ENCODE results near the gene ATG9B. TPM values are rescaled to one million over a fixed set of nuclear protein-coding genes. Genes with fewer than 3 reads are reported as not detected.

The ATG9B gene
- total and polyA plus RNA-seq, 2 donors (not counting 3 experiments of a cell fraction or from before 2014, with no cell fraction given) = 0.04 TPM; not detected in 1

- Histone ChIP-seq H3K36me3 (ENCODE audit: control insufficient read depth in 2 of 2, extremely low read depth in 1 of 2, insufficient read depth in 2 of 2, low read length in 2 of 2) (no peaks in the 10 kb centered on the region), H3K79me2 (ENCODE audit: control insufficient read depth, insufficient read depth, low read length) (no peaks in the 10 kb centered on the region), H3K9me3 (replicated peaks; ENCODE audit: control insufficient read depth, insufficient read depth, low read length) (no peaks in the 10 kb centered on the region), H3K9me1 (replicated peaks; ENCODE audit: control insufficient read depth, extremely low read depth, insufficient read depth, low read length) (no peaks in the 10 kb centered on the region), H4K20me1 (replicated peaks; ENCODE audit: control insufficient read depth, extremely low read depth, insufficient read depth, low read length) (no peaks in the 10 kb centered on the region), H3K27me3 (ENCODE audit: control insufficient read depth in 2 of 2, insufficient read depth in 2 of 2, low read length in 2 of 2) (peaks cover 7 to 19% of the 10 kb centered on the region in 2 experiments), H3K4me2 (ENCODE audit: insufficient read depth, low read length) (no peak overlapping the region), H3K4me1 (ENCODE audit: control insufficient read depth, extremely low read depth, insufficient read depth, low read length) (no peaks in the 10 kb centered on the region), H3K4me3 (replicated peaks in 1 of 3; ENCODE audit: insufficient read depth in 1 of 3, low read depth in 1 of 3, low read length in 3 of 3) (no peak overlapping the region), H2AFZ (ENCODE audit: low read depth, low read length) (no peak overlapping the region), H3K27ac (ENCODE audit: insufficient read depth, low read depth, low read length) (no peak overlapping the region), H3K9ac (replicated peaks; ENCODE audit: extremely low read depth, insufficient read depth, low read length) (no peak overlapping the region)
- DNase-seq (ENCODE audit: low read depth, low spot score) (no peak), FAIRE-seq (no peak)
- TF ChIP-seq JUN (IDR thresholded peaks at IDR 0.05; ENCODE audit: borderline replicate concordance, insufficient read depth, insufficient read length, low read depth) = no peak
- TF ChIP-seq POLR2AphosphoS5 (IDR thresholded peaks at IDR 0.05; ENCODE audit: insufficient read depth, low read depth, low read length) = no peak
- TF ChIP-seq MYC (IDR thresholded peaks at IDR 0.05; ENCODE audit: low read depth, low read length) = no peak
- no peak for TF ChIP-seq FOS (IDR thresholded peaks at IDR 0.05; ENCODE audit: borderline replicate concordance, insufficient read depth, low read length)
- TF ChIP-seq EZH2 (IDR thresholded peaks at IDR 0.05; ENCODE audit: borderline replicate concordance, low read depth, low read length, severe bottlenecking) = no peak
- TF ChIP-seq GATA2 (IDR thresholded peaks at IDR 0.05; ENCODE audit: insufficient read depth, insufficient read length, low read depth, low read length) = no peak
- TF ChIP-seq, protein P1, sequence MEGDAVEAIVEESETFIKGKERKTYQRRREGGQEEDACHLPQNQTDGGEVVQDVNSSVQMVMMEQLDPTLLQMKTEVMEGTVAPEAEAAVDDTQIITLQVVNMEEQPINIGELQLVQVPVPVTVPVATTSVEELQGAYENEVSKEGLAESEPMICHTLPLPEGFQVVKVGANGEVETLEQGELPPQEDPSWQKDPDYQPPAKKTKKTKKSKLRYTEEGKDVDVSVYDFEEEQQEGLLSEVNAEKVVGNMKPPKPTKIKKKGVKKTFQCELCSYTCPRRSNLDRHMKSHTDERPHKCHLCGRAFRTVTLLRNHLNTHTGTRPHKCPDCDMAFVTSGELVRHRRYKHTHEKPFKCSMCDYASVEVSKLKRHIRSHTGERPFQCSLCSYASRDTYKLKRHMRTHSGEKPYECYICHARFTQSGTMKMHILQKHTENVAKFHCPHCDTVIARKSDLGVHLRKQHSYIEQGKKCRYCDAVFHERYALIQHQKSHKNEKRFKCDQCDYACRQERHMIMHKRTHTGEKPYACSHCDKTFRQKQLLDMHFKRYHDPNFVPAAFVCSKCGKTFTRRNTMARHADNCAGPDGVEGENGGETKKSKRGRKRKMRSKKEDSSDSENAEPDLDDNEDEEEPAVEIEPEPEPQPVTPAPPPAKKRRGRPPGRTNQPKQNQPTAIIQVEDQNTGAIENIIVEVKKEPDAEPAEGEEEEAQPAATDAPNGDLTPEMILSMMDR (IDR thresholded peaks at IDR 0.05; ENCODE audit: extremely low read depth in 1 of 2, insufficient read depth in 1 of 2, low read depth in 1 of 2, low read length in 2 of 2) = no peak
- TF ChIP-seq MAX (IDR thresholded peaks at IDR 0.05; ENCODE audit: insufficient read depth, insufficient read length) = no peak
- no peak for TF ChIP-seq POLR2A (IDR thresholded peaks at IDR 0.05; ENCODE audit: low read depth, low read length)
- intact Hi-C loops (cut with micrococcal nuclease) = no loop called here
- ChIA-PET CTCF (interaction anchor here (0.5 to 4.7 kb wide), 6 partner anchors 13 to 197 kb away, joined by 3 to 26 read pairs (median 4); no protein-coding TSS in a partner anchor), POLR2A (no interaction called here)
- dilution Hi-C loops (cut with MboI; ENCODE audit: extremely low pct_ligation_motif_present, low sequenced_read_pairs) = no loop called here
- no TSS peak for BruUV-seq (replicated peaks)
These were observed 56.9 kb downstream of the ATG9B start for GRCh38 chr7:150967349-150967748.
